Osteoblast (primary cell): ENCODE results near the gene CCT6A. TPM values are rescaled to one million over a fixed set of nuclear protein-coding genes. Genes with fewer than 3 reads are reported as not detected.
"Not testable (repeated sequence)": the region's sequence is repeated elsewhere in the genome, so short reads cannot be mapped to it uniquely, and the experiment has no call there.

Experiments
- DNase-seq: peaks from one replicate; pipeline ENCODE4 v3.0.0; 2011; ENCODE audit warnings: low spot score, mixed read lengths; ENCODE audit not compliant: insufficient read length; ENCODE audit errors: missing footprints
- H2AFZ ChIP-seq: 2 replicates; pipeline ENCODE4 v1.6.0; 2011; ENCODE audit warnings: mild to moderate bottlenecking, low read length
- H3K27ac ChIP-seq: 2 replicates; pipeline ENCODE4 v1.5.1; 2011; ENCODE audit warnings: mild to moderate bottlenecking, low read depth, low read length, moderate library complexity
- H3K27me3 ChIP-seq: 2 replicates; pipeline ENCODE4 v1.6.0; 2012; ENCODE audit warnings: mild to moderate bottlenecking, control low read depth, inconsistent platforms, low read length, moderate library complexity; ENCODE audit not compliant: insufficient read depth
- H3K36me3 ChIP-seq: 2 replicates; pipeline ENCODE4 v1.5.1; 2011; ENCODE audit warnings: mild to moderate bottlenecking, low read length, control low read depth, moderate library complexity; ENCODE audit not compliant: insufficient read depth
- H3K4me1 ChIP-seq: 2 replicates; pipeline ENCODE4 v1.5.1; 2011; ENCODE audit warnings: mild to moderate bottlenecking, low read length, control low read depth, moderate library complexity; ENCODE audit not compliant: insufficient read depth
- H3K4me2 ChIP-seq: 2 replicates; pipeline ENCODE4 v1.6.0; 2011; ENCODE audit warnings: mild to moderate bottlenecking, low read length; ENCODE audit not compliant: insufficient read depth
- H3K4me3 ChIP-seq: fragments of 200-600 bp; sonication (generic); 3 replicates; pipeline ENCODE4 v1.5.1; 2012; ENCODE audit warnings: mild to moderate bottlenecking, low read length, inconsistent platforms; ENCODE audit not compliant: insufficient read depth
- H3K79me2 ChIP-seq: 2 replicates; pipeline ENCODE4 v1.6.0; 2012; ENCODE audit warnings: mild to moderate bottlenecking, low read length, control low read depth, inconsistent platforms; ENCODE audit not compliant: insufficient read depth
- H3K9me3 ChIP-seq: 2 replicates; pipeline ENCODE4 v1.5.1; 2011; ENCODE audit warnings: low read depth, low read length, control low read depth
- H4K20me1 ChIP-seq: 2 replicates; pipeline ENCODE4 v1.6.0; 2012; ENCODE audit warnings: mild to moderate bottlenecking, low read length, control low read depth; ENCODE audit not compliant: insufficient read depth
- CTCF ChIP-seq: IDR thresholded peaks from 2 replicates; pipeline ENCODE4 v1.5.1; 2011; ENCODE audit warnings: mild to moderate bottlenecking, low read depth, low read length, moderate library complexity; ENCODE audit errors: extremely low read depth
- total RNA-seq: library from RNA; depleted of rRNA; stranded (reverse); fragments of >200 nt; gene quantifications from 2 replicates; pipeline ENCODE4 v1.2.3, GENCODE V29; 2012

CCT6A gene
- total RNA-seq, 1 donor, result 130 TPM

DNA sequence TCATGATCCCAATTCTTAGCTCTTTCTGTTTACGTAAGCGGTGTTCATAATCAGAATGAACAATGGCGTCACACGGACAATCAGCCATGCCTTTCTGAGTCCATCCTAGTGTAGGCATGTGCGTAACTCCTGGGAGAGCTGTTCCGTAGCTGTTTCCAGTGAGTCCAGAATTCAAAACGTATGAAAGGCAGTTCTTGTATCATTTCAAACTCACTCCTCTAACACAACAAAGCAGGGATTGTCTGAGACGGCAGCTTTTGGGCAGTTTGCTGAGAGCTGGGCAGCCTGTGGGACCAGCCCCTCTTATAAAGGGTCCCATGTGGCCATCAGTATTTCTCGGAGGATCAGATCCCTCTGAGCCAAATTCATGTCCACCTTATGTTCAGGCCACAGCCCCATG, 43.7 kb upstream of the CCT6A start:
- Histone ChIP-seq H3K4me2 (no peak overlapping the region), H3K79me2 (no peaks in the 10 kb centered on the region)
- TF ChIP-seq CTCF, result no peak

DNA sequence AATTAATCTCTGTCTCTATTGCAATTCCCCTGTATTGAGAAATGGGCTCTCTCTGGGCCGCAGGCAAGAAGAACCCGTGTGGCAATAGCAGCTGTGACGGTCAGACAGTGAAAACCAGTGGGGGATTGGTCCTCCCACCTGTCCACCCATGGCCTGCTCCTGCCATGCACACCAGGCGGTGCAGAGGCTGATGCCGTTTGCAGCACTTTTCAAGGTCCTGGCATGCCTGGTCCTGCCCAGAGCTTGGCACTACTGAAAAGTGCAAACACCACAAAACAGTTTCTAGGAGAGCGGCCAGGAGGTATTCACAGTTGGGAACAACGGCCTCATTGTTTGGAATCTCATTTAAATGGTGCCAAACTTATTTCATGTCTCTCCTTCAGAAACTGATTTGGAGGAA, 41.9 kb upstream of the CCT6A start:
- Histone ChIP-seq H3K4me3 (no peak overlapping the region), H3K27me3 (no peaks in the 10 kb centered on the region), H3K36me3 (peaks cover 8% of the 10 kb centered on the region), H4K20me1 (no peaks in the 10 kb centered on the region), H3K9me3 (no peaks in the 10 kb centered on the region), H3K4me2 (no peak overlapping the region), H3K79me2 (no peaks in the 10 kb centered on the region), H3K4me1 (peaks cover 5% of the 10 kb centered on the region), H3K27ac (no peak overlapping the region), H2AFZ (no peak overlapping the region)
- no peak for DNase-seq
- no peak for TF ChIP-seq CTCF

More for the DNA sequence above, 43.7 kb upstream of the CCT6A start:
- peaks cover 4% of the 10 kb centered on the region for H3K36me3 ChIP-seq
- no peak overlapping the region for H3K27ac ChIP-seq
- peaks cover 5% of the 10 kb centered on the region for H3K4me1 ChIP-seq
- no peaks in the 10 kb centered on the region for H4K20me1 ChIP-seq
- H2AFZ ChIP-seq, result no peak overlapping the region
- no peak overlapping the region for H3K4me3 ChIP-seq
- no peaks in the 10 kb centered on the region for H3K27me3 ChIP-seq
- DNase-seq, result no peak
- no peaks in the 10 kb centered on the region for H3K9me3 ChIP-seq

- H3K27me3 ChIP-seq, H3K4me3 ChIP-seq, H3K27ac ChIP-seq, DNase-seq, H3K79me2 ChIP-seq, H3K4me2 ChIP-seq, H3K9me3 ChIP-seq, H4K20me1 ChIP-seq, H2AFZ ChIP-seq, H3K4me1 ChIP-seq: not testable (repeated sequence)
- peaks cover 24% of the 10 kb centered on the region for H3K36me3 ChIP-seq
These were observed 34.5 kb upstream of the CCT6A start for GRCh38 chr7:56017015-56017414.

- Histone ChIP-seq H4K20me1 (no peaks in the 10 kb centered on the region), H2AFZ (no peak overlapping the region), H3K9me3 (no peaks in the 10 kb centered on the region), H3K36me3 (peaks cover 21% of the 10 kb centered on the region), H3K79me2 (no peaks in the 10 kb centered on the region), H3K4me3 (no peak overlapping the region), H3K4me1 (no peaks in the 10 kb centered on the region), H3K27ac (no peak overlapping the region), H3K27me3 (no peaks in the 10 kb centered on the region), H3K4me2 (no peak overlapping the region)
- no peak for TF ChIP-seq CTCF
- DNase-seq, result no peak
These were observed 32.1 kb upstream of the CCT6A start for GRCh38 chr7:56019501-56019900.
